Measurements from ENCODE around the gene HOXB6. TPM values are rescaled to one million over a fixed set of nuclear protein-coding genes. Genes with fewer than 3 reads are reported as not detected.

The HOXB6 gene
- total RNA-seq, 1 donor from 2014 or later: 51.0 TPM

DNA sequence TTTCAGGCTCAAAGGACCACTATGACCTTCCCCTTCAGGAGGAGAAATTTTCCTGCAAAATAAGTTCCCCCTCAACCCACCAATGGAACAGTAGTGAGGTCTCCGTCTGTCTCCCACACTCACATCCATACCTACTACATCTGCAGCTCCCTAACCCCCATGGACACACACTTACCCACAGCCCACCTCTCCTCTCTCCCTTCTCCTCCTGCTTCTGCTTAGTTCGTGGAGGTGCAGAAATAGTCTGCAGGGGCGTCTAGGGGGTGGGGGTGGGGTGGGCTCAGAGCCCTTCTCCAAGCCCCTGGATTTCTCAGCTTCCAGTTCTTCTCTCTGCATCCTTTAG is 35.6 kb downstream of the HOXB6 start:
- DNase-seq (ENCODE audit: extremely low read depth, low read depth, low spot score): no peak

DNA sequence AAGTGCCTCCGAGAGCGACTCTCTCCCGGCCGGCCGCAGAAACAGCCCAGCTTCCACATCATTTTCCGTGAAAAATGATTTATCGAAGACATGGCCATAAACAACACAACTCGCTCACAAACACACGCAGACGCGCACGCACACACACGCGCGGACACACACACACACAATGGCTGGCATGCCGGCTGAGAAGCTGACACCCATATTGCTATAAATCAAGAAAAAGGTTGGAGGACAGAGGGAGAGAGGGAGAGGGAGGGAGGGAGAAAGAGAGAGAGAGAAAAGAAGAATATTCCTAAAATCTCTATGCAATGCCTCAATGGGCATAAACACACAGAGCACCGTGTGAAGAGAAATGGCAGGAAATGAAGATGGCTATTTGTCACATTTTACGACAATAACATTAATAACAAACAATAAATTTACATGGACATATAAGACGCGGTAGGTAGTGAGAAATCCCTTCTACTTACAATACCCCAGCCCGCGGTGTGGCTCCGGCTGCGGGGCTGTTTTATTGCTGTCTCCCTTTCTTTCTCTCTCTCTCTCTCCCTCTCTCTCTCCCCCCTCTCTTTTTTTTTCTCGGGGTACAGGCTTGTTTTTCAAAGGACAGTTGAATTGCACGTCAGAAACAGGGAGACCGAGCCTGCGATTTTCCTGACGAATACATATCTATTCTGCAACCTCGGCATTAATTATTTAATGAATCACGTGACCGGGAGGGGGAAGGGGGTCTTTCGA is 36.1 kb downstream of the HOXB6 start:
- DNase-seq (ENCODE audit: extremely low read depth, low read depth, low spot score): no peak

DNA sequence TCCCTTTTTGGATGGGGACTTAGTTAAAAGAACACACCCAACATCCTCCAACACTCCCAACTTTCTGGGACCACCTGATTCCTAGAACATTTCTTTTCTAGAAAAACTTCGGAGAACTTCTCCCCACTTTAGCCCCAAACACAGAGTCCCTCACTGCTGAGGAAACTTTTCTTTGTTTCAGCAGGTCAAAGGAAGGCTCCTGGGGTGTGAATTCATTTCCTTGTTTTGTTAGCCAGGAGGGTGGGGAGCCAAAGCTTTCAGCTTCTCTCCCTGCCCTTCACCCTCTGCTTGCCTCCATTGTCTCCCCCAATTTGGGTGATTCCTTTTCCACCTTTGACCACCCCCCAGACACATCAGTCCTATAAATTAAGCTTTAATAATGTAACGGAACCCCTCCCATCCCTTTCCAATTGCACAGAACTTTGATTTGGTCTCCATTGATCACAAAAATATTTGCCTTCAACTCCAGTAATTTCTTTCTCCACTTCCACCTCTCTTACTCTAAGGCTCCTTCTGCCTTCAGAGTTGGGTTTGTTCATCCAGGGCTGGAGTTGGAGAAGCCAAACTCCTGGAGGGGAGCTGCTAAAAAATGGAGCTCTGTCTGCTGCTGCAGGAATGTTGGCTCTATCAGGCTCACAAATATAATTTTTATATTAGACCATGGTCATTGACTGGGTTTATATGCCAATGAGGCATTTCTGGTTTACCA is 37.0 kb downstream of the HOXB6 start:
- DNase-seq (ENCODE audit: extremely low read depth, low read depth, low spot score): no peak

DNA sequence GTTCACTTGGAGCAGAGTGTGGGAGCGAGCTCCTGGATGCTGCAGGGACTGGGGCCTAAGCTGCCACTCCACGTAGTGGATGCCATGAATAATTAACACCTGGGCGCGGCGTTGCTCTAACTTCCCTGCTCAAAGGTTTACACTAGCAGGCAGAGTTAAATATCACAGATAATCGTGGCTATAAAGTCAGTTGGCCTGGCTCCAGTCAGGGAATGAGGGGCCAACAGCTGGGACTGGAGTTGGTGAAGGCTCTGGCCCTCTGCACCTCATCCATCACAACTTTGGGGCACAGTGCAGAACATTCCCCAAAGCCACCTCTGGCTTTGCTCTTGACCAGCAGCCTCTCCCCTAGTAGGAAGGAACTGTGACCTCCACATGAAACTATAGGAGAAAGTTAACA is 37.6 kb downstream of the HOXB6 start:
- DNase-seq (ENCODE audit: extremely low read depth, low read depth, low spot score): no peak

DNA sequence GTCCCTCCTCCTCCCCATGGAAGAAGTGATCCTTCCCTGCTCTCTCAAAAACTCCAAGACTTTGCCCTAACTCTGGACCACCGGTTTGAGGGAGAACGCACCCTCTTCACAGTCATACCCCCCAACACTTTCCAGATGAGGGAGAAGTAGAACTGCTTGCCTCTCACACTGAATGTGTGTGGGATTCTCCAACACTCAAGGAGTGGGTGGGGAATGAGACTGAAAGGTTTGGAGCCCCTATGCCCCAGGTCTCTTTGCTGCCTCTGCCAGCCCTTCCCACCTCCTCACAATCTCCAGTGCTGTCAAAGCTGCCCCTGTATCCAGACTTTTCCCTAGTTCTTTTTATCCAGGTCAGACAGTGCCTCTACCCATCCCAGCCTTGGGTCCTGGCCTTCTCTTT is 38.1 kb downstream of the HOXB6 start:
- no peak for DNase-seq (ENCODE audit: extremely low read depth, low read depth, low spot score)

DNA sequence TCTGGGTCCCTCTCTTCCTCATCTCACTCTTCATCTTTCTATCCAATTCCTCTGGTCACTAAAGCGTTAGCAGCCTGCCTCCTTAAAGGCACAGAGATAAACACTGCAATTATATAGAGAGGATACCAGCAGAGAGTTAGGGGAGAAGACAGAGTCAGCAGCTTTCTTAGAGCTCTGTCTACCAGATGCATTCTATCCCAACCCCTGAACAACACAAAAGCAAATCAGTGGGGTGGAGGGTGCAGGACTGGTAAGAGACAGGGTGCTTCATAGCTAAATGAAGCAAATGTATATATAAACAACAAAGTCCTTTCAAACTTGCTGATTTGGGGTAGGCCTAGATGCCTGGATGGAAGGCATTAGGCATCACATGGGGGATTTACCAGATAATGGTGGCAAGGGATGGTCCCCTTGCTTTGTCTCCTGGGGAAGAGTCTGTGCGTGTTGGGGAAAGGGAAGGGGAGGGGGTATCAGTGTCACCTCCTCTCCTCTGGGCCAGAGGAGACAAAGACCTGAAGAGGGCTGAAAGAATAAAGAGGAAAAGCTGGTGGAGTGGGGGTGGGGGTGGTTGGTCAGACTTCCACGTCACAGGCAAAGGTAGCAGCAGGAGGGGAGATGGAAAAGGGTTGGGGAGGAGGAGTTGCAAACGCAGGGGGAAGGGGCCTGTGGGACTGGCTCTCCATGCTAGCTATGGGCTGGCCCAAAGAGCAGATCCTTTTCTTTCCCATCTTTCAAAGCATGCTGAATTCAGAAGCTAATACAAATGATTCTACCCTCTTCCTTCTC is 38.7 kb downstream of the HOXB6 start:
- no peak for DNase-seq (ENCODE audit: extremely low read depth, low read depth, low spot score)

DNA sequence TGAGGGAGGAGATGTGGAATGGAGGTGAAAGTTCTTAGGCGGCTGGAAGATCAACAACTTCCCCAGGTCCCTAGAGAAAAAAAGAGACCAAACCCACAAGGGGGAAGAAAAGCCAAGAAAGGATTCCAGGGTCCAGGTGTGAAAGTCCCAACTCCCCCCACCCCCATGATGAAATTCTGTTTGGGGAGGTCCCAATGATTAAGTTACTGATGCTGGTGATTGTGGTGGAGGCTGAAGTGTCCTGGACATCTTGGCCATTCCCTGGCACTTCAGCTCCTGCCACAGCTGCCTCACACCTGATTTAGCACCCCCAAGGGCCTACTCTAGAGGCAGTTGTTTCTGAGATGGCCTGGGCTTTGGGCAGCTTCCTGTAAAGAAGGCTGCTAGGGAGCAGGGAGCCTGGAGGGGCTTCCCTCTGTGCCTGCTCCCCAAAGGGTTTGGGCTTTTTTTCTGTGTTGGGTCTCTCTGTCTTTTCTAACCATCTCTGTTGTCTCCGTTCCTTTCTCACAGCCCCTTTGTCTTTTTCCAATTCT is 39.7 kb downstream of the HOXB6 start:
- no peak for DNase-seq (ENCODE audit: extremely low read depth, low read depth, low spot score)

DNA sequence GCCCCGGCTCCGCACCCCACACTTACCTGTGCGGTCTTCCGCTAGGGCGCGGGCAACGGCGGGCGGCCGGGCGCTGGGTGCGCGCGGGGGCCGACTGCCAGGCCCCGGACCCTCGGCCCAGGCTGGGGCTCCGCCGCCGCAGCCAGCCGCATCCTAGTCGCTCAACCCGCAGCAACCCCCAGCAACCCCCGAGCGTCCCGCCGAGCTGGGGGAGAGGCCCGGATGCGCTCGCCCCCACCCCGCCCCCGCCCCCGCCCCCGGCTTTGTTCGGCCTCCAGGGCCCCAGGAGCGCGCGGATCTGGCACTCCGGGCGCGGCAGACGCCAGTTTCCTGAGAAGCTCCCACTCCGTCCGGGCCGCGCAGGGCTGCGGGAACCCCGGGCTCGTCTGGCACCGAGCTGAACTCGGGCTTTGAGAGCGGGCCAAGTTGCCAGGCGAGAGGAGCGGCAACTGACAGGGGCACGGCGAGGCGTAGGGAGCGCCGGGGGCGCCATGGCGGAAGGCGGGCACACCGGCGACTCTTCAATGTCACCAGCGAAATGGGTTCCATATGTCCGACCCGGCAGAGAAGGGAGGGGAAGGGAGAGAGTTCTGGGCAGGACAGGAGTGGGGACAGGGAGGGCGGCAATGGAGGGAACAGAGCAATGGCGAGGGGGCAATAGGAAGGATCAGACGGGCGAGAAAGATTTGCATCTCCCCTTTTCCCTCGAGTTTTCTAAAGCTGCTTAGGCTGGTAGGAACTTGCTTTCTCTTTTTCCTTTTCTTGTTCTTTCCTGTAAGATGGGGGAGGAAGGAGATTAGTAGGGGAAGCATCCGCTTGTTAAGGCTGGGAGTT is 40.4 kb downstream of the HOXB6 start:
- DNase-seq (ENCODE audit: extremely low read depth, low read depth, low spot score): no peak

DNA sequence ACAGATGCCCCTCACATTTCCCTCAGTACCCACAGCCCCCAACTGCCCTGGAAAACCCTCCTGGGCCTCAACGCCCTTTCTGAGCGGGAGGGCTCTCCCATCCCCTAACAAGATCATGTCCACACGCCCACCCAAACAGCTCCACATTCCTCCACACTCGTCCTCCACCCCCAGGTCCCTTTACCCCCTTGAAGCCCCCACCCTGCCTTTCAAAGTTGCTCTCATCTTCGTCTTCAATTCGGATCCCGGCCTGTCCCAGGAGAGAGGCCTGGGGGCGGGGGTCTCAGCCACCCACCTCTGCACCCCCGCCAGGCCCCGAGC is 41.0 kb downstream of the HOXB6 start:
- DNase-seq (ENCODE audit: extremely low read depth, low read depth, low spot score): no peak

DNA sequence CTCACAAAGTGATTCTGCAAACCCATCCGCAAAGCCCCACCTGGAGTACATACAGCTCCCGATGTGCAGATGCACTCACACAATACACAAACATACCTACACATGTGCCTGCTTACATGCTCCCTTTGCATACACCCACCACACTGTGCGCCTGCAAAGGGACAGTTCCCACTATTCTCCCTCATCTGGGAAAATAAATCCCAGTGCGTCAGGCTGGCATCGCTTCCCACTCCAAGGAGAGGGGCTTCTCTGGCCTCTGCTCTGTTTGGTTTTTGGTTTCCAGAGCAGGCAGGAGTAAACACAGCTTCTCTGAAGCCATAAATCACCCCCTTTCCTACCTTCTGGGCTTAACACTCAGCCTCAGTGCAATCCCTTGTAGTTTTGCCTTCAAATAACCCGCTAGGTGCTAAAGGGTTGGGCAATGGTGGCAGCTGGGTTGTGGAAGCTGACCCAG is 41.4 kb downstream of the HOXB6 start:
- DNase-seq (ENCODE audit: extremely low read depth, low read depth, low spot score): no peak

DNA sequence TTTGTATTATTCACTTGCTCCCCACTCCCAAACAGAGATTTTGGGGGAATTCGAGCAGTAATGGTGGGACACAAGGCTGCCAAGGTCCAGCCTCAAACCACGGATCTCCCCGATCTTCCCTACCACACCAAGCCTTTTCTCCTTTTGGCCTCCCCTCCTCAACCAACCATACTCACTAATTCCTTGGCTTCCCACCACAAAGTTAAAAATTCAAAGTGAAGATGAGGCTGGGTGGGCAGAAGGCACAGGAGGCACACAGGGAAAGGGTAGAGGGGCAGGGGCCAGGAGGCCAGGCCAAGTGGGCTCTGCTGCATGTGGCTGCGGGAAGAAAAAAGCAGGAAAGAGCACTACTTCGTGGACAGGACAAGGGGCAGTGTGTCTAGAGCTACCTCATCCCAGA is 41.9 kb downstream of the HOXB6 start:
- DNase-seq (ENCODE audit: extremely low read depth, low read depth, low spot score): no peak

DNA sequence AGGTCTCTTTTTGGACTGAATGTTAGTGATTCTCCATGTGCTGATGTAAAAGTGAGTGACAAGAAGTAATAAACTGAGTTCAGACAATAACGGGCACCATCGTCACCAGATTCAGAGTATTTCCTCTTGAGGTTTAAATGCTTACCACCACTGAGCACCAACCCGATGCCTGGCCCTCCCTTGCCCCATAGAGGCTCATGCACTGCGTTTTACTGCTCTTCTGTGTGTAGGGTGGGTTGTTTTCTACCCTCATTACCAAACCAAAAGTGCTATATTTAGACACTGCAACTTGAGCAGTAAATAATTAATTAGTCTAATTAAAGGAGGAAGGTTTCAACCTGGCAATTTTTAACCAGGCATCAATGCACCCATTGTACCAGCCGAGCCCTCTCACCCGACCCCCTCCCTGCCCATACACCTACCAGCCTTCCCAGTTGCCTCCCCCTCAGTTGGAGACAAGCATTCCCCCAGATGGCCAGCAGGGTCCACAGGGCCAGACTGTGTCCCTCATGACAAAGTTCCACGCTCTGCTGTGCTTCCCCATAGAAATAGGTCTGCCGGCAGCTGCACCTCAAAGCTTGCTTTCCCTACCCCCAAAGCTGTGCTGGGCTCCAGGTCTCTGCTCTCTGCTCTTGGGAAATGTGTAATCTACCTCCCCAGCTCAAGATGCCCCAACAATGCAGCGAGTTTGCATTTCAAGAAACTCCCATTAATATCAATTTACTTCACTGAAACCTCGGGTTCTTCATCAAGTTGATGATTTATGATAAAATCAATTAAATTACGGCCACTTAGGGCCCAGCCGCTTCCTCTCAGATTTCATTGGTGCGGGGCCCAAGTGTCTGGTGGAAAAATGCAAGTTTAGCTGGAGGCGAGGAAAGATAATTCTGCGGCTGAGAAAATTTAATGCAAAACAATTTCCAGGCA is 42.6 kb downstream of the HOXB6 start:
- DNase-seq (ENCODE audit: extremely low read depth, low read depth, low spot score): no peak

DNA sequence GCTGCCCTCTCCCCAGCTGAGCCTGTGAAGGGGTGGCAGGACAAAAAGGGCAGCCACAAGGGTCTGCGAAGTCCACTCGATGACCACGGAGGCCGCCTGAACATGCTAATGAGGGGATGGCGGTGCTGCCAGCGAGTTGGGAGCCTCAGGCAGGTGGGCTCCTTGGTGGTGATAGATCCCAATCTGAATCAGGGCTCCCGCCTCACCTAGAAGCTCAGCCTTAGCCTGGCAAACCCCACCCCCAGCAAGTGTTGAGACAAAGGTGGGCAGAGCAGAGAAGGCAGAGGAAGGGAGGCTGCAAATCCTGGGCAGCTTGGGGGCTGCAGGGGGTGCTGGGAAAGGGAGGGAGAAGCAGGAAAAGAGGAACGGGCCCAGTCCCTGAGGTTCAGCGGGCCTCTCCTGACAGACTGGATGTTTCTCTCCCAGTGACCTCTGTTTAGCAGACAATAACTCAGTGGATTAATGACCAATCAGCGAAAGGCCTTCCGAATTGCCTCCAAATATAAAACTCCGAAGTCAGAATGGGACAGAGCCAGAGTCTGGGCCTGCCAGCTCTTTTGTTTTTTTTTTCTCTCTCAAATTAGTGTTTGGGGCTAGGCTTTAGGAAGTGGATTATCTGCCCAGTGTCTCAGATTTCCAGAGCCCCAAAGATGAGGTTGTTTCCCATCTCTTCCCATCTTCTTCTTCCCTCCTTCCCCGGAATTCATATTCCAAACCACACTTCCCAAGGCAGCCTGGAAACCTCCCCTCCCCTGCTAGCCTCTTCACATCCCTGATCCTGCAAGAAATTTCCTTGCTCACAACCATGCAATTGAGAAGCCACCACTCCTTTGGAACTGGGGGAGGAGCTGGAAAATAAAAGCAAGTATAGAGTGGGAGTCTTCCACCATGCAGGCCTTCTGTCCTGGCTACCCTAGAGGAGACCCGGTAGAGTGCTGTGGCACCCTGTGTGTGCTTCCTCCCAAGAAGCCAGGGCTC is 44.7 kb downstream of the HOXB6 start:
- no peak for DNase-seq (ENCODE audit: extremely low read depth, low read depth, low spot score)

DNA sequence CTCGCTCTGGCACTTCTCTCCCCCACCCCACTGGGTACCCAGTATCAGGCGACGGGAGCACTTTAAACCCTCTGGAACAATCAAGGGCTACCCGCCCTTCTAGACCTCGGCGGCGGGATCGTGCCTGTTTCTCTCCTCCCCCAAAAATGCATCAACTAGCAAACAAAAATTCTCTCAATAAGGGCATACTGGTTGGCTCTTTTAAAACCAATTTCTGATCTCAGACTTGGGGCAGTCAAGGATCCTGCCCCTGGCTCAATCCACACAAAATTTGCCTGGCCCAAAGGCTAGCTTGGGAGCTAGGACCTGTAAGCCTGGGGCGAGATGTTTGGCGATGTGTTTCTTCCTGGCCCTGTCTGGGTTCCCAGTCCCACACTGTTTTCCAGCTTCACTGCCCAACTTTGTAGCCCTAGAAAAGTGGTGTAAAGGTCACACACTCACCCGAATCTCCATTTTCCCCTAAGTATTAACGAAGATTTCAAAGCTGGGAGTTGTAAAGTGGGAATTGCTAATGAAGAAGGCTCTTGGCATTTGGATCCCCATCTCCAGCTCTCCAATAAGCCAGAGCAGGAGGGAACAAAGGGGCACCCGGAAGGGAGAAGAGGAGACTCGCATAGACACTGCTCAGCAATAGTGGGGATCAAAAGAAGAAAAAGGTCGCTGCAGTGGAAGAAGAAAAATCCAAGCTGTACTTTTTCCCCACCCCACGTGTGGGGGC is 45.5 kb downstream of the HOXB6 start:
- no peak for DNase-seq (ENCODE audit: extremely low read depth, low read depth, low spot score)

DNA sequence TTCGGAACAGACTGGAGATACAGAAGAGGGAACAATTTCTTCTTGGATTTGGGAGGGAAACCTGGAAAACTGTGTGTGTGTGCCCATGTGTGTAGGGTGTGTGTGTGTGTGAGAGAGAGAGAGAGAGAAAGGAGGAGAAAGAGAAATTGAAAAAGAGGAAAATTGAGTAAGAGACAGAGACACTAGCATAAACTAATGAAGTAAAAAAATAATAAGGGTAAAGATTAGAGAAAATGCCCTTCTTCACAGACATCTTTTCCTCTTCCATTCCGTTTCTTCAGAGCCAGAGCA is 46.0 kb downstream of the HOXB6 start:
- no peak for DNase-seq (ENCODE audit: extremely low read depth, low read depth, low spot score)

DNA sequence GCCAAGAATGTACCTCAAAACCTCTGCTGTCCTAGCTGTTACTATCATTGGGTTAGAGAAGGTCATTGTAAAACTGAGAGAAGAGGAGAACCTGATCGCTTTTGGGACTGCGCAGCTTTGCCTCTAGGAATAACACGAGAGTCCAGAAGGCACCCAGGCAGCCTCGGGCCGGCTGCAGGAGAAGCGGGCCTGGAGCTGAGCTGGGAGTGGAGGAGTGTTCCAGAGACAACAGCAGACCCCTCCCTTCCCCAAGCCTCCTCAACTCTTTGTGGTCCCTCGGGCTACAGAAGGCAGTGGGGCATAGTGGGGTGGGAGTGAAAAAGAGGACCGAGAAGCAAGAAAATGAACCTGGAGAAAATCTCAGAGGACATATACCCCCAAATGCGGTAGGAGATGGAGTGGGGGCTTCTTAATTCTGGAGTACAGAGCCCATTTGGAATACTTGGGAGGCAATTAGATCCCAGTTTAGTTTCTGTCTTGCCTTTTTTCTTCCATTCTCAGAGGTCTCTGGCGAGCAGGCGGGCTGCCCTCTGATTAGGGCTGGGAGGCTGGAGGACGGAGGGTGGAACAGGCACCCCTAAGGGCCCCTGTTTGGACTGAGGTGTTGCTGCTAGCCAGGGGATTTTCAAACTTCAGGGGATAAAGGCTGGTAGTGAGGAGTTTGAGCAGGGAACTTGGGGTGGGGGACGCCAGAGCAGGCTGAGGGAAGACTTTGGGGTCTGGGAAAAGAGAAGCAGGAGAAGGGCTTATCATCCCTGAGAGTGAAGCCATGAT is 46.5 kb downstream of the HOXB6 start:
- no peak for DNase-seq (ENCODE audit: extremely low read depth, low read depth, low spot score)

All from glomerular endothelial cell (primary cell).